Measurements from ENCODE around the gene TXNRD2. TPM values are rescaled to one million over a fixed set of nuclear protein-coding genes. Genes with fewer than 3 reads are reported as not detected.

Gene TXNRD2
- total RNA-seq, 1 donor from 2014 or later: 23.5 TPM

- no peak overlapping the region for H3K4me3 Mint-ChIP-seq
- H3K4me1 Mint-ChIP-seq: peaks cover 7% of the 10 kb centered on the region
- H3K9me3 Mint-ChIP-seq: no peaks in the 10 kb centered on the region
- intact Hi-C loops (cut with micrococcal nuclease): no loop called here
- no peak for DNase-seq
- H3K36me3 Mint-ChIP-seq (ENCODE audit: low read depth): no peaks in the 10 kb centered on the region
- no peak overlapping the region for H3K27ac Mint-ChIP-seq
- H3K27me3 Mint-ChIP-seq: peaks cover 4% of the 10 kb centered on the region
These were observed 71.2 kb downstream of the TXNRD2 start for GRCh38 chr22:19870153-19871022.

DNA sequence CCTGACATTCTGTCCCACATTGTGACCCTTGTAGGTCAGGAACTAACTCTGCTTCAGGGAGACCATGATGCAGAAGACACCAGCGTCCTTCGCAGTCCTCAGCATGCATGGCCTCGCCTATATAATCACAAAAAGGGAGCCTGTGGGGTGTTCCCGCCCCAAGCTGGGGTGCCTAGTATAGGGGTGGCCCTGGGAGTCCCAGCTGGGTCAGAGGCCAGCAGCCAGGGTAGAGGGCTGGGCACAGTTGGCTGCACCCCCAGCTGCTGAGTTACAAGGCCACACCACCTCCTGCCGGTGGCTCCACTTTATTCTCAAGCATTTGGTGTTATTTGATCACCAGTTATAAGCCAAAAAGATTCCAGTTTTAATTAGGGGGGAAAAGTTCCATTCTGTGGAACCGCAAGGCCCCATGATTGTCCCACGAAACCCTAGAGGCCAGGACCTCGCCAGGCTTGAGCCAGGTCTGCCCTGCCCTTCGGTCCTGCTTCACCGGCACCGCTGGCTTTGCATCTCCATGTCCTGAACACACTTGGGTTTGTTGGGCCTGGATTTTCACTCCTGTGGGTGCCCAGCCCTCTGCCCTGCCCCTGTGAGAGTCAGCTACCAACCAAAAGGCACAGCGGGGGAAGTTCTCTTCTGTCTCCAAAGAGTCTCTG, 72.0 kb downstream of the TXNRD2 start:
- DNase-seq: no peak
- no peak overlapping the region for H3K27ac Mint-ChIP-seq
- intact Hi-C loops (cut with micrococcal nuclease): no loop called here
- H3K27me3 Mint-ChIP-seq: peaks cover 6% of the 10 kb centered on the region
- H3K4me3 Mint-ChIP-seq: no peak overlapping the region
- H3K9me3 Mint-ChIP-seq: no peaks in the 10 kb centered on the region
- H3K4me1 Mint-ChIP-seq: peaks cover 7% of the 10 kb centered on the region
- H3K36me3 Mint-ChIP-seq (ENCODE audit: low read depth): no peaks in the 10 kb centered on the region

GRCh38 chr22:19868773-19869471, 72.7 kb downstream of the TXNRD2 start:
- H3K9me3 Mint-ChIP-seq: no peaks in the 10 kb centered on the region

DNA sequence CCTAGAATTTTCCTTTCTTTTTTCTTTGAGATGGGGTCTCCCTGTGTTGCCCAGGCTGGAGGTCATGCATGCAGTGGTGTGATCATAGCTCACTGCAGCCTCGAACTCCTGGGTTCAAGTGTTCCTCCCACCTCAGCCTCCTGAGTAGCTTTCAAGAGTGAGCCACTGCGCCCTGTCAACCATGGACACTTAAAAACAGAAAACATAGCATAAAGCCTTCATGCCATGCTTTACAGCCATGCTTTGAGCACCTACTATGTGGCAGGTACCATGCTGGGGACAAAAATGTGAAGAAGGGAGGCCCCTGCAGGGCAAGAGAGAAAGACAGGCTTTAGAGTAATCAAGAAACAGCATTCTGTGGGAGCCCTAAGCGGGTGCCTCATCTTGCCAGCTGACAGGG, 73.3 kb downstream of the TXNRD2 start:
- Mint-ChIP-seq H3K27me3 (peaks cover 6% of the 10 kb centered on the region), H3K4me1 (no peaks in the 10 kb centered on the region), H3K27ac (no peak overlapping the region)

More at GRCh38 chr22:19868773-19869471, 72.7 kb downstream of the TXNRD2 start:
- DNase-seq: no peak
- H3K27me3 Mint-ChIP-seq: peaks cover 6% of the 10 kb centered on the region
- H3K4me3 Mint-ChIP-seq: no peak overlapping the region
- H3K27ac Mint-ChIP-seq: no peak overlapping the region
- H3K4me1 Mint-ChIP-seq: peaks cover under 1% of the 10 kb centered on the region
- no peaks in the 10 kb centered on the region for H3K36me3 Mint-ChIP-seq (ENCODE audit: low read depth)
- intact Hi-C loops (cut with micrococcal nuclease): no loop called here

DNA sequence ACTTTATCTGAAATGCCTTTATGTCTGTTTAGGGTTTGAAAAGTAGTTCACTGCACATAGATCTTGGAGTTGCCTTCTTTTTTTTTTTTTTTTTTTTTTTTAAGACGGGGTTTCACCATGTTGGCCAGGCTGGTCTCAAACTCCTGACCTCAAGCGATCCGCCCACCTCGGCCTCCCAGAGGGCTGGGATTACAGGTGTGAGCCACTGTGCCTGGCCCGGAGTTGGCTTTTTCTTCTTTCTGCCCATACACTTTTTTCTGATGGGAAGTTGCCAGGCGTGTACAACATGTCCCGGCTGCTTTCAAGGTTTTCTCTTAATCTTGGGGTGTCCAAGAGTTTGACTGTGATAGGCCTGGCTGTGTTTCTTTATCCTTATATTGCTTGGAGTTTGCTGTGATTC, 74.0 kb downstream of the TXNRD2 start:
- H3K36me3 Mint-ChIP-seq (ENCODE audit: low read depth): no peaks in the 10 kb centered on the region
- intact Hi-C loops (cut with micrococcal nuclease): no loop called here
- no peak overlapping the region for H3K27ac Mint-ChIP-seq
- H3K9me3 Mint-ChIP-seq: no peaks in the 10 kb centered on the region
- H3K4me1 Mint-ChIP-seq: no peaks in the 10 kb centered on the region
- H3K4me3 Mint-ChIP-seq: no peak overlapping the region
- H3K27me3 Mint-ChIP-seq: peaks cover 6% of the 10 kb centered on the region
- no peak for DNase-seq

More for the DNA sequence above, 73.3 kb downstream of the TXNRD2 start:
- intact Hi-C loops (cut with micrococcal nuclease): no loop called here
- no peaks in the 10 kb centered on the region for H3K9me3 Mint-ChIP-seq
- no peaks in the 10 kb centered on the region for H3K36me3 Mint-ChIP-seq (ENCODE audit: low read depth)
- no peak for DNase-seq
- H3K4me3 Mint-ChIP-seq: no peak overlapping the region

GRCh38 chr22:19866665-19867009, 75.0 kb downstream of the TXNRD2 start:
- H3K4me1 Mint-ChIP-seq: no peaks in the 10 kb centered on the region
- no peak overlapping the region for H3K4me3 Mint-ChIP-seq

GRCh38 chr22:19865141-19865829, 76.3 kb downstream of the TXNRD2 start:
- Mint-ChIP-seq H3K27me3 (peaks cover 6% of the 10 kb centered on the region), H3K36me3 (ENCODE audit: low read depth) (no peaks in the 10 kb centered on the region), H3K4me3 (no peak overlapping the region), H3K27ac (no peak overlapping the region), H3K9me3 (no peaks in the 10 kb centered on the region), H3K4me1 (no peaks in the 10 kb centered on the region)
- DNase-seq: no peak
- intact Hi-C loops (cut with micrococcal nuclease): no loop called here

More at GRCh38 chr22:19866665-19867009, 75.0 kb downstream of the TXNRD2 start:
- intact Hi-C loops (cut with micrococcal nuclease): no loop called here
- Mint-ChIP-seq H3K27me3 (peaks cover 6% of the 10 kb centered on the region), H3K9me3 (no peaks in the 10 kb centered on the region), H3K36me3 (ENCODE audit: low read depth) (no peaks in the 10 kb centered on the region), H3K27ac (no peak overlapping the region)
- no peak for DNase-seq

GRCh38 chr22:19864538-19865106, 77.0 kb downstream of the TXNRD2 start:
- no peaks in the 10 kb centered on the region for H3K9me3 Mint-ChIP-seq
- intact Hi-C loops (cut with micrococcal nuclease): no loop called here
- no peaks in the 10 kb centered on the region for H3K4me1 Mint-ChIP-seq
- H3K27ac Mint-ChIP-seq: no peak overlapping the region
- H3K4me3 Mint-ChIP-seq: no peak overlapping the region
- no peaks in the 10 kb centered on the region for H3K36me3 Mint-ChIP-seq (ENCODE audit: low read depth)
- peaks cover 6% of the 10 kb centered on the region for H3K27me3 Mint-ChIP-seq
- DNase-seq: no peak

GRCh38 chr22:19863571-19863970, 78.0 kb downstream of the TXNRD2 start:
- intact Hi-C loops (cut with micrococcal nuclease): no loop called here
- DNase-seq: no peak
- H3K27ac Mint-ChIP-seq: no peak overlapping the region
- H3K36me3 Mint-ChIP-seq (ENCODE audit: low read depth): no peaks in the 10 kb centered on the region
- H3K4me3 Mint-ChIP-seq: no peak overlapping the region
- peaks cover 6% of the 10 kb centered on the region for H3K27me3 Mint-ChIP-seq
- H3K4me1 Mint-ChIP-seq: no peaks in the 10 kb centered on the region
- H3K9me3 Mint-ChIP-seq: no peaks in the 10 kb centered on the region

DNA sequence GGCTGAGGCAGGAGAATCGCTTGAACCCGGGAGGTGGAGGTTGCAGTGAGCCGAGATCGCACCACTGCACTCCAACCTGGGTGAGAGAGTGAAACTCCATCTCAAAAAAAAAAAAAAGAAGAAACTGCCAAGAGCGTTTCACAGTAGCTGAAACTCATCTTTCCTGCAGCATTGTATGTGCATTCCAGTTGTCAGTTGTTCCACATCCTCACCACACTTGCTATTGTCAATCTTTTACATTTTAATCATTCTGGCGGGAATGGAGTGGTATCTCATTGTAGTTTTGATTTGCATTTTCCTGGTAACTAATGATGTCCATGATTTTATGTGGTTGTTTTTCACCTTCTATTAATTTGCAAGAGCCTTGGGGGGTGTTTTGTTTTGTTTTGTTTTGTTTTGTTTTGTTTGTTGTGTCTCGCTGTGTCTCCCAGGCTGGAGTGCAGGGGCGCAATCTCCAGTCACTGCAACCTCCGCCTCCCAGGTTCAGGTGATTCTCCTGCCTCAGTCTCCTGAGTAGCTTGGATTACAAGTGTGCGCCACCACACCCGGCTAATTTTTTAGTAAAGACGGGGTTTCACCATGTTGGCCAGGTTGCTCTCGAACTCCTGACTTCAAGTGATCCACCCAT, 78.9 kb downstream of the TXNRD2 start:
- H3K4me3 Mint-ChIP-seq: no peak overlapping the region
- DNase-seq: no peak
- intact Hi-C loops (cut with micrococcal nuclease): no loop called here
- H3K9me3 Mint-ChIP-seq: no peaks in the 10 kb centered on the region
- no peaks in the 10 kb centered on the region for H3K4me1 Mint-ChIP-seq
- H3K36me3 Mint-ChIP-seq (ENCODE audit: low read depth): no peaks in the 10 kb centered on the region
- H3K27me3 Mint-ChIP-seq: peaks cover 3% of the 10 kb centered on the region
- no peak overlapping the region for H3K27ac Mint-ChIP-seq

- no peak overlapping the region for H3K27ac Mint-ChIP-seq
- intact Hi-C loops (cut with micrococcal nuclease): loop anchor here (10.0 kb wide), 3 partner anchors 255 to 1145 kb away; partner anchors contain the start of genes C22orf39, RANBP1, THAP7 and TRMT2A
- DNase-seq: no peak
- no peaks in the 10 kb centered on the region for H3K36me3 Mint-ChIP-seq (ENCODE audit: low read depth)
- H3K4me3 Mint-ChIP-seq: no peak overlapping the region
- peaks cover under 1% of the 10 kb centered on the region for H3K27me3 Mint-ChIP-seq
- H3K9me3 Mint-ChIP-seq: no peaks in the 10 kb centered on the region
- peaks cover 5% of the 10 kb centered on the region for H3K4me1 Mint-ChIP-seq
These were observed 81.6 kb downstream of the TXNRD2 start for GRCh38 chr22:19859861-19860510.

DNA sequence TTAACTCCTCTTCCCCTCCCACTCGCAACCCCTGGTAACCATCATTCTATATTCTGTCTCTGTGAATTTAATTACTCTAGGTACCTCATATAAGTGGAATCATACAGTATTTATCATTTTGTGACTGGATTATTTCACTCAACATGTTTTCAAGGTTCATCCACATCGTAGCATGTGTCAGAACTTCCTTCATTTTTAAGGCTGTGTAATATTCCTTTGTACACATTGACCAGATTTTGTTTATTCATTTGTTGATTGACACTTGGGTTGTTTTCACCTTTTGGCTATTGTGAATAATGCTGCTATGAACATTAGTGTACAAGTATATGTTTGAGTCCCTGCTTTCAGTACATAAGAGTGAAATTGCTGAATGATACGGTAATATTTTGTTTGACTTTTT, 84.2 kb downstream of the TXNRD2 start:
- Mint-ChIP-seq H3K9me3 (no peaks in the 10 kb centered on the region), H3K27me3 (no peaks in the 10 kb centered on the region), H3K4me1 (peaks cover 21% of the 10 kb centered on the region), H3K36me3 (ENCODE audit: low read depth) (peaks cover 12% of the 10 kb centered on the region), H3K27ac (no peak overlapping the region), H3K4me3 (no peak overlapping the region)
- intact Hi-C loops (cut with micrococcal nuclease): loop anchor here (10.0 kb wide), 3 partner anchors 257 to 1147 kb away; partner anchors contain the start of genes C22orf39, RANBP1, THAP7 and TRMT2A
- no peak for DNase-seq

Data from activated CD4-positive, alpha-beta T cell treated with anti-CD3 and anti-CD28 coated beads, Interleukin-2, amount 10 ng/mL, durations not matched to agents 24 days and 14 days (primary cell).